ENCODE measurements around the gene NELL1. TPM values are rescaled to one million over a fixed set of nuclear protein-coding genes. Genes with fewer than 3 reads are reported as not detected.
"Not testable (repeated sequence)": the region's sequence is repeated elsewhere in the genome, so short reads cannot be mapped to it uniquely, and the experiment has no call there.

The NELL1 gene
- polyA plus RNA-seq, 1 experiment: not detected

DNA sequence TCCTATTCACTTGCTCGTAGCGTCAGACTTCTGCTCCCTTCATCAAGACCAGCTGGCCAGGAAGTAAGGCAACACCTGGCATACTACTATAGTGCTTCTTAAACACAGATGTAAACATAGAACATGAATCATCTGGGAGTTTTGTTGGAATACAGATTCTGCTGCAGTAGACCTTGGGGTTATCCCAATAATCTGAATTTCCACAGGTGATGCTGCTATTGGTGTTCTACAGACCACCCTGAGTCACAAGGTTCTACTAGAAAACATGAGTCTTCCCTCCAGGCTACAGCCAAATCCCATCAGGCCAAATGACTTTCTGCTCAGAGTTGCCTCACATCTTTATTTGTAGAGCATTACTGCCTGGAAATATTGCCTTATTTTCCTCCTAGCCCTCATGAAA lies 175.2 kb downstream of the NELL1 start:
- Histone ChIP-seq H3K9me3 (ENCODE audit: control insufficient read depth, insufficient read depth, low read length) (peaks cover 19% of the 10 kb centered on the region), H3K4me3 (ENCODE audit: low read depth, low read length) (no peak overlapping the region), H3K27ac (ENCODE audit: low read depth, low read length) (no peak overlapping the region), H3K27me3 (ENCODE audit: control insufficient read depth, insufficient read depth, low read length) (no peaks in the 10 kb centered on the region)
- TF ChIP-seq, protein P1, sequence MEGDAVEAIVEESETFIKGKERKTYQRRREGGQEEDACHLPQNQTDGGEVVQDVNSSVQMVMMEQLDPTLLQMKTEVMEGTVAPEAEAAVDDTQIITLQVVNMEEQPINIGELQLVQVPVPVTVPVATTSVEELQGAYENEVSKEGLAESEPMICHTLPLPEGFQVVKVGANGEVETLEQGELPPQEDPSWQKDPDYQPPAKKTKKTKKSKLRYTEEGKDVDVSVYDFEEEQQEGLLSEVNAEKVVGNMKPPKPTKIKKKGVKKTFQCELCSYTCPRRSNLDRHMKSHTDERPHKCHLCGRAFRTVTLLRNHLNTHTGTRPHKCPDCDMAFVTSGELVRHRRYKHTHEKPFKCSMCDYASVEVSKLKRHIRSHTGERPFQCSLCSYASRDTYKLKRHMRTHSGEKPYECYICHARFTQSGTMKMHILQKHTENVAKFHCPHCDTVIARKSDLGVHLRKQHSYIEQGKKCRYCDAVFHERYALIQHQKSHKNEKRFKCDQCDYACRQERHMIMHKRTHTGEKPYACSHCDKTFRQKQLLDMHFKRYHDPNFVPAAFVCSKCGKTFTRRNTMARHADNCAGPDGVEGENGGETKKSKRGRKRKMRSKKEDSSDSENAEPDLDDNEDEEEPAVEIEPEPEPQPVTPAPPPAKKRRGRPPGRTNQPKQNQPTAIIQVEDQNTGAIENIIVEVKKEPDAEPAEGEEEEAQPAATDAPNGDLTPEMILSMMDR (IDR thresholded peaks at IDR 0.05; ENCODE audit: low read depth, low read length): no peak
- POLR2A ChIA-PET: no interaction called here
- CTCF ChIA-PET: no interaction called here
- no peak for DNase-seq (ENCODE audit: low read depth, low spot score)

DNA sequence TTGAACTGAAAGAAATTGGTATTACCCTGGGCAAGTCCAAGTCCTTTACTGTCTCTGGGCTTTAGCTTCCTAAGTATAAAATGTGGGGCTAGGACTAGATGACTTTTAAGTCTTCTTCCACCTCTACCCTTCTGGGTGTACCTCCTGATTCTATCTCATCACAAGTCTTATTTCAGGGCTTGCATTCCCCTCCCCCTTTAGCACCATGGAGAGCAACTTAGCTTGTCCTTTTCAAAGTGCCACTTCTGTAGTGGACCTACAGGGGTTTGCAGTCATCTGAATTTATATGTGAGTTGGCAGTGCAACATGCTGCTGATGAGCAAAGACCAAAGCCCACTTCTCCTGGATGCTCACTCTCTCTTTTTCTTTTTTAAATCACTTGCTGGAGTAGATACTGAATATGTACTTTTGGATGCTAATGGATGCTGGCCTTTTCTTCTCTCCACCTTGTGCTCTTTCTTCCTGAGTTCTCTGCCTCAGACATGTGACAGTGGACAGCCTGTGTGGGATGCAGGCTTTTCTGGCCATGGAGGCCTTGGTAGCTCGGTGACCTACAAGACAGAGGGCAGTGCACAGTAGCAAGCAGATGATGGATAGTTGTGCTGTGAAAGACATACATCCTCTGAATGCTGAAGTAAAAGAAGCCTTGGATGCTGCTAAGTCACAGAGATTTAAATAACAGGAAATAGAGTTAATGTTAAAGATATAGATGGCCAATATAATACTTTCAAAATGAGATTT lies 185.0 kb downstream of the NELL1 start:
- no peak overlapping the region for H3K4me3 ChIP-seq (ENCODE audit: low read depth, low read length)
- ChIA-PET POLR2A (no interaction called here), CTCF (no interaction called here)
- H3K27me3 ChIP-seq (ENCODE audit: control insufficient read depth, insufficient read depth, low read length): no peaks in the 10 kb centered on the region
- no peak overlapping the region for H3K27ac ChIP-seq (ENCODE audit: low read depth, low read length)
- DNase-seq (ENCODE audit: low read depth, low spot score): no peak
- TF ChIP-seq, protein P1 (IDR thresholded peaks at IDR 0.05; ENCODE audit: low read depth, low read length): no peak
- H3K9me3 ChIP-seq (ENCODE audit: control insufficient read depth, insufficient read depth, low read length): peaks cover 27% of the 10 kb centered on the region

DNA sequence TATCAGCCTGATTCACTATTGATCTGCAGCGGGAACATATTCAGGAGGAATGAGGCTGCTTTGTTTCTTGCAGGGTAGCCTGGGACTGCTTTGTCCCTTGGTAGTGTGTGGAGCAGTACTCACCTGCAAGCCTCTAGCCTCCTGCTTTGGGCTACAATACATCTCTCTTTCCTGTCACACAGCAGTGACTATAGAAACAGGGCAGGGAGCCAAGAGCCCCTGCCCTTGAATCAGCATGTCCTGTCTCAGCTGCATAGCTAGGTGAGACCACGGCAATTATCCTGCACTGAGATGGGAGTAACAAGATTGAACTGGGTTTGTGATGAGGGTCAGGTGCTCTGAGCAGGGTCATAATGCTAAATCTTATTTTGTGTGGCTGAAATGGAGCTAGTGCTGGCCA lies 191.9 kb downstream of the NELL1 start:
- no peak overlapping the region for H3K4me3 ChIP-seq (ENCODE audit: low read depth, low read length)
- H3K27ac ChIP-seq (ENCODE audit: low read depth, low read length): no peak overlapping the region
- ChIA-PET CTCF (no interaction called here), POLR2A (no interaction called here)
- peaks cover 46% of the 10 kb centered on the region for H3K9me3 ChIP-seq (ENCODE audit: control insufficient read depth, insufficient read depth, low read length)
- no peaks in the 10 kb centered on the region for H3K27me3 ChIP-seq (ENCODE audit: control insufficient read depth, insufficient read depth, low read length)
- DNase-seq (ENCODE audit: low read depth, low spot score): no peak
- TF ChIP-seq, protein P1 (IDR thresholded peaks at IDR 0.05; ENCODE audit: low read depth, low read length): no peak

DNA sequence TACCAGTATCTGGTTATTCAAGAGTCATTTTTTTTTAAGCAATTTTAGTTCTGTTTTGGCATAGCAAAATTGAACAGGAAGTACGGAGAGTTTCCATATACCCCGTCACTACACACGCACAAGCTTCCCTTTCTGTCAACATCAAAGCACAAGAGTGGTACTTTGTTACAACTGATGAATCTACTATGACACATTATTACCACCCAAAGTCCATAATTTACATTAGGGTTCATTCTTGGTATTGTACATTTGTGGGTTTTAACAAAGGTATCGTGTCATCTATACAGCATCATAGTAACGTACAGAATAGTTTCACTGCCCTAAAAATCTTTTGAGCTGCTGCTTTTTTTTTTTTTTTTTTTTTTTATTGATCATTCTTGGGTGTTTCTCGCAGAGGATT lies 192.9 kb downstream of the NELL1 start:
- POLR2A ChIA-PET; DNase-seq (ENCODE audit: low read depth, low spot score); CTCF ChIA-PET; H3K27me3 ChIP-seq (ENCODE audit: control insufficient read depth, insufficient read depth, low read length); H3K27ac ChIP-seq (ENCODE audit: low read depth, low read length); H3K4me3 ChIP-seq (ENCODE audit: low read depth, low read length): not testable (repeated sequence)
- peaks cover 42% of the 10 kb centered on the region for H3K9me3 ChIP-seq (ENCODE audit: control insufficient read depth, insufficient read depth, low read length)

DNA sequence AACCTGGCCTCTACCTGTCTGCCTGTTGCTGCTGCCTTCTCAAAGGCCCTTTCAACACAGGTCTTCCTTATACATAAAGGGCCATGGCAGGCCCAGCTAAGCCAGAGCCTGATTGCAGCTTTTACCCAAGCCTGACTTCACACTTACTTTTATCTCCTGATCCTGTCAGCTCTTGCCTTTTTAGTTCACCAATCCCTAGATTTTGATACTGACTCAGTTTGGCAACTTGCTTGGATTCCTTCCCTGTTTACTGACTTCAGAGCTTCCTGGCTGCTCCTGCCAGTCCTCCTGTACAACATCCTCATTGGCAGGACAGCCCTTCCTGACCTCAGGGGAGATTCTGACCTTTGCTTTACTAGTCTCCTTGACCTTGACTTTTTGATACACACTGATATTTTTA lies 195.2 kb downstream of the NELL1 start:
- peaks cover 27% of the 10 kb centered on the region for H3K9me3 ChIP-seq (ENCODE audit: control insufficient read depth, insufficient read depth, low read length)
- H3K27me3 ChIP-seq (ENCODE audit: control insufficient read depth, insufficient read depth, low read length): no peaks in the 10 kb centered on the region
- no peak overlapping the region for H3K4me3 ChIP-seq (ENCODE audit: low read depth, low read length)
- CTCF ChIA-PET: no interaction called here
- TF ChIP-seq, protein P1 (IDR thresholded peaks at IDR 0.05; ENCODE audit: low read depth, low read length): no peak
- POLR2A ChIA-PET: no interaction called here
- no peak for DNase-seq (ENCODE audit: low read depth, low spot score)
- H3K27ac ChIP-seq (ENCODE audit: low read depth, low read length): no peak overlapping the region
